H1 (cell line): Measurements from ENCODE around the gene KRT77. TPM values are rescaled to one million over a fixed set of nuclear protein-coding genes. Genes with fewer than 3 reads are reported as not detected.

ENCODE experiments used
- CBX5 ChIP-seq: fragments of 300-800, 300-1000 bp; sonication (generic); IDR thresholded peaks from 2 replicates; pipeline ENCODE4 v1.7.1; 2016; ENCODE audit warnings: antibody characterized with exemption, low read length, low read depth
- TCF12 ChIP-seq: IDR thresholded peaks from 2 replicates; pipeline ENCODE4 v1.6.1; 2011; ENCODE audit warnings: low read depth, mild to moderate bottlenecking, low read length
- polyA plus RNA-seq, 7 experiments: library from polyadenylated mRNA; depleted of rRNA in 3 of 7; stranded (reverse) in 5 of 7; unstranded in 2 of 7; fragments of >200 nt in 5 of 7; fragments of 200-250 nt in 2 of 7; gene quantifications; 1 replicate in 5 of 7; 2 replicates in 1 of 7; 4 replicates in 1 of 7; pipeline versions ENCODE4 v1.2.1 to v1.2.3, GENCODE V29; 2011 to 2013; ENCODE audit warnings: missing spikeins in 2 of 7, mixed read lengths in 2 of 7
- total RNA-seq: library from RNA; stranded (reverse); fragmentation: NEBNext Ultra II Directional; extraction: Animal tissue kit (Norgen Biotek cat#: 25700); gene quantifications from 2 replicates; pipeline ENCODE4 v1.2.1, GENCODE V29; 2021

KRT77 gene
- total and polyA plus RNA-seq, 2 of the 8 experiments (the other 6 are each of a cell fraction or from before 2014, with no cell fraction given) = 0.02 TPM; not detected in 1

GRCh38 chr12:52683575-52684300, 19.6 kb downstream of the KRT77 start (continued):
- TF ChIP-seq TCF12 = no peak
- no peak for TF ChIP-seq CBX5
